ENCODE data around the gene ZSCAN26.

The ZSCAN26 gene

DNA sequence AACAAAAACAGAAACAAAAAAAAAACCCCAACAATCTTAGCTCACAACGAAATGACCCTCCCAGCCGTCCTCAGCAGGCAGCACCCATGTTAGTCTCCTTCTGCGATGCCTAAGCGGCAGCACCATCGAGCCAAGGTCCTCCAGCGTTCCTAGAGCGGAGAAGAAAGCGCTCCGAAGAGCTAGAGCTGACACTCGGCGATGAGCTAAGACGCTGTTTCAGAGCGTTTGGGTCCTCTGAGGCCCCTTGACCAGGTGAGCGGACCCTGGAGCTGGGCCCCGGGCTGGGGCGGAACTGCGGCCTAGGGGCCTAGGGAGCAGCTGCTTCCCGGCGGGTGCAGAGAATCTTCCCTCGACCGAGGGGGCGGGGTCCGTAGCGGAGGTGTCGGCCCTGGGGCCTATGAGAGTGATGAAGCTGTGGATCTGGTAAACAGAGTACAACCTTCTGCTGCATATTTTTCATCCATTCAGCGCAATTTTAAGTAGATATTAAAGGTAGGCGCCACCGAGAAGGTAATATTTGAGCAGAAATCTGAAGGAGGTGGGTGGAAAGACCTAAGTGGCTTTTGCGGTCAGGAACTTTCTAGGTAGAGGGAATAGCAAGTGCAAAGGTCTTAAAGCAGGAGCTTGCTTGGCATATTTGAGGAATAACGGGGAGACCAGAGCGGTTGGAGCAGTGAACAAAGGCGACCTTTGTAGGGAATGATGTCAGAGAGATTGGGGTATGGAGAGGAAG, at the start of gene ZSCAN26:
Gene ZSCAN26, plus strand, starts transcription at position 182 of the 733 bp plus-strand sequence. CDS start 4,777 bp downstream, outside the sequence.
- DNase-seq, result peak; percentile 98
- H3K4me3 ChIP-seq (ENCODE audit: low read depth, low read length), result peak within 1 kb of the TSS; percentile 78
- peak within 1 kb of the TSS; percentile 87 for H3K27ac ChIP-seq
- H3K27me3 ChIP-seq (ENCODE audit: insufficient read depth, low read depth, severe bottlenecking), result no peaks in the 10 kb centered on the region
- H3K9me3 ChIP-seq (ENCODE audit: severe bottlenecking), result no peaks in the 10 kb centered on the region
- peaks cover 10% of the 10 kb centered on the region for H3K36me3 ChIP-seq
- TF ChIP-seq CTCF (IDR thresholded peaks at IDR 0.05; ENCODE audit: low read depth, low read length), result no peak

DNA sequence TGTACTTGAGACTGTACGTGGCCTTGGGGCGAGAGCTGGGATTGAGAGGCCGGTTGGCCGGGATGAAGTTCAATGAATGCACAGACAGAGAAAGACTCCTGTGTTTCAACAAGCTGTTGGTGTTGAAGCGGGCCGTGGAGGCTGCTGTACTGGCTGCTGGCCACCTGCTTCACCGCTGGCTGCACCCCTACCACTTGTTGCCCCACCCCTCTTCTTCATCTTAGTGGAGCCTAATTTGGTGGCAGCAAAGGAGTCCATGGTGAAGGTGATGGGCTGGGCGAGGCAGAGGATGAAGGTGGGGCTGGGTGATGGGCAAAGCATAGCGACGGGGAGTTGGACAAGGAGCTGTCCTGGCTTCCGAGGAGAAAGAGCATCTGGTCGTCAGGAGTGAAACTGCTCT, 49.1 kb upstream of the ZSCAN26 start:
- no peak overlapping the region for H3K27ac ChIP-seq
- DNase-seq, result no peak
- H3K36me3 ChIP-seq, result no peaks in the 10 kb centered on the region
- H3K9me3 ChIP-seq (ENCODE audit: severe bottlenecking), result no peaks in the 10 kb centered on the region
- no peaks in the 10 kb centered on the region for H3K27me3 ChIP-seq (ENCODE audit: insufficient read depth, low read depth, severe bottlenecking)
- TF ChIP-seq CTCF (IDR thresholded peaks at IDR 0.05; ENCODE audit: low read depth, low read length), result no peak
- H3K4me3 ChIP-seq (ENCODE audit: low read depth, low read length), result no peak overlapping the region

DNA sequence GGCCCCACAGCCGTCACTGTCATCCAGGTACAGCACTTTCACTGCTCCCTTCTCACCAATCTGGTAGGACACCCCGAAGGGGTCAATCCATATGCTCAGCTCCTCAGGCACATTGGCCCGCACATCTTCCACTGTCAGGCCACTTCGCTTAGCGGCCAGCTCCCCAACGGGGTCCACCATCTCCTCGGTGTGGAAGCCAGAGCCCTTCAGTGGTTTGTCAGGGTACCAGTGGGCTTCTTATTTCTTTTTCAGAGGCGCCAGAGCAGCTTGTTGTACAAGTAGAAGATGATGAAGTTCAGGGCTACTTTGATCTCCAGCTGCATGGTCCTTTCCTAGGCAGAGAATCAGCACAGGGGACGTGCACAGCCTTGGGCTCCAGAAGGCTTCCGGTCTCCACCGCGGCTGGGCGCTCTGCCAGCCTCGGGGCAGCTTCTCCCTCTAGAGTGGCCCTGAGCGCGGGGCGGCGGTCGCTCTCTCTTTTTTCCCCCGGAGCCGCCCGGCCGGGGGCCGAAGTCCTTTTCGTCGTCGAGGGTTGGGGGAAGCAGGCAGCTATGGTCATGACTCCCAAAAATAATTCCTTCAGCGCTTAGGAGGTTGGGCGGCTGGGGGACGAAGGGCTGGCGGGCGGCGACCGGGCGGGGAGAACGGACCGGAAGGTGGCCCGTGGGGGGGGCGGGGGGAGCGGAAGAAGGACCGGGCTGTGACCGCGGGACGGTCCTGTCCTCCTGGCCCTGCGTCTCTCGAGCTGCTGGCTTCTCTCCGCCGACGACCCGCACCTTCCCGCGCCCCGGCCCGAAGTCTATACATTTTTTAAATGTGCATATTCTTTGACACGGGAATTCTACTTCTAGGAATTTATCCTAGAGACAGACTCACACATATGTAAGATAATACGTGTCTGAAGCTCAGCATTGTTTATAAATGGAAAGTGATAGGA, 48.4 kb upstream of the ZSCAN26 start:
- Histone ChIP-seq H3K9me3 (ENCODE audit: severe bottlenecking) (no peaks in the 10 kb centered on the region), H3K36me3 (no peaks in the 10 kb centered on the region), H3K27ac (no peak overlapping the region), H3K27me3 (ENCODE audit: insufficient read depth, low read depth, severe bottlenecking) (no peaks in the 10 kb centered on the region), H3K4me3 (ENCODE audit: low read depth, low read length) (peak overlapping the region; percentile 36)
- TF ChIP-seq CTCF (IDR thresholded peaks at IDR 0.05; ENCODE audit: low read depth, low read length), result no peak
- DNase-seq, result peak; percentile 63

DNA sequence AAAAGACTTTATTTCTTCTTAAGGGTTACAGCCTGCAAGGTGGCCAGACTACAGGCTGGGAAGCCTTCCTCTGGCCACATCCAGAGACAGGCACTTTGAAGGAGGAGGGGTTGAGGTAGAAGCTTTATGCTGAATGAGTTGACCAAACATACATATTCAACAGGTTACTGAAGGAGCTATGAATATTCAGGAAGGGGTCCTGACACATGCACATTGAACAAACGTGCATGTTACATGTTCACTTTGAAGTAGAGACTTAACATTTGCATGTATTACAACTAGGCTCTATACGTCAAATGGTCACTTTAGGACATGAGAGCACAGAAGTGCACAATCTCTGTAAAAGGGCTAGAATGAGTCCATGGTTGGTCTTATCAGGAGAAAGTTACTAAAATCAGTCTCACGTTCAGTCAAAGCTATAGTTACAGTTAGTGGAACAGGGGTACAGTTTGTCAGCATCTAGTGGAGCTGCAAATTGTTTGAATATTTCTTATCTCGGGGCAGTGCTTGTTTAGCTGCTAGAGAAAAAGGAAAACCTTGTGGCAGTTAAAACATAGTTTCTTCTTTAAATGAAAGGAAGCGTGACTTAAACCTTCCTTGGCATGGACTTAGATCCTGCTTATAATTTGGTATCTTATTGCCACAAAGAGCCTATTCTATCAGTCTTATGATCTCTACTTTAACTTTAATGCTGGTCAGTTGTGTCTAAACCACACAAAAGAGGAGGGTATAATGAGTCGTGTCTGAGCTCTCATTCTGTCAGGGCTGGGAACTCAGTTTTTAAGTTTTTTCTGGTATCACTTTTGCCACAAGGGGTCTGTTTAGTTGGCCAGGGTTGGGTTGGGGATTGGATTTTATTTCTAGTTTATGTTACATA, 46.4 kb upstream of the ZSCAN26 start:
- Histone ChIP-seq H3K27me3 (ENCODE audit: insufficient read depth, low read depth, severe bottlenecking) (no peaks in the 10 kb centered on the region), H3K27ac (no peak overlapping the region), H3K9me3 (ENCODE audit: severe bottlenecking) (no peaks in the 10 kb centered on the region), H3K4me3 (ENCODE audit: low read depth, low read length) (no peak overlapping the region), H3K36me3 (peaks cover 4% of the 10 kb centered on the region; the same call in 1 of the 2 replicates)
- TF ChIP-seq CTCF (IDR thresholded peaks at IDR 0.05; ENCODE audit: low read depth, low read length), result no peak
- DNase-seq, result no peak

Measured in WERI-Rb-1 (cell line).